K562 (cell line): ENCODE measurements around the gene CCDC87. TPM values are rescaled to one million over a fixed set of nuclear protein-coding genes. Genes with fewer than 3 reads are reported as not detected.

Source experiments
- ADNP ChIP-seq: fragments of 200-800 bp; sonication (Bioruptor generic); IDR thresholded peaks from 2 replicates; pipeline ENCODE4 v1.6.1; 2016; ENCODE audit warnings: missing genetic modification characterization, missing compliant biosample characterization
- ARHGAP35 ChIP-seq: fragments of 450-650 bp; IDR thresholded peaks from 2 replicates; pipeline ENCODE4 v1.6.1; 2018; ENCODE audit not compliant: partially characterized antibody
- ARID2 ChIP-seq: fragments of 450-650 bp; IDR thresholded peaks from 2 replicates; pipeline ENCODE4 v1.6.1; 2017; ENCODE audit warnings: antibody characterized with exemption, mild to moderate bottlenecking
- CBFA2T2 ChIP-seq: fragments of 450-650 bp; conservative IDR thresholded peaks from 2 replicates; pipeline ENCODE4 v1.6.1; 2017; ENCODE audit warnings: mild to moderate bottlenecking
- EP300 ChIP-seq: IDR thresholded peaks from 2 replicates; pipeline ENCODE4 v1.6.1; 2012; ENCODE audit warnings: low read length, improper control_type of control experiment
- ETV6 ChIP-seq, 3 experiments: fragments of 150-350 bp in 1 of 3; sonication (generic) in 1 of 3; formaldehyde crosslinking in 1 of 3; IDR thresholded peaks; 2 replicates each; pipeline versions ENCODE4 v1.6.1 to v1.8.0; 2014 to 2022; ENCODE audit warnings: borderline replicate concordance in 2 of 3, low read depth in 2 of 3, antibody characterized with exemption in 1 of 3, low read length in 1 of 3, mild to moderate bottlenecking in 1 of 3, missing genetic modification reagents in 1 of 3
- FOXP4 ChIP-seq: sonication (generic); formaldehyde crosslinking; IDR thresholded peaks from 2 replicates; pipeline ENCODE4 v1.8.0; 2022; ENCODE audit warnings: mild to moderate bottlenecking, missing genetic modification reagents, borderline replicate concordance
- HDAC1 ChIP-seq, 2 experiments: fragments of 450-650 bp; IDR thresholded peaks; 2 replicates each; pipeline ENCODE4 v1.6.1; 2016 to 2017; ENCODE audit warnings: inconsistent platforms in 1 of 2, mild to moderate bottlenecking in 1 of 2, moderate library complexity in 1 of 2
- LARP7 ChIP-seq: fragments of 450-650 bp; IDR thresholded peaks from 2 replicates; pipeline ENCODE4 v1.6.1; 2016
- MXI1 ChIP-seq: IDR thresholded peaks from 2 replicates; pipeline ENCODE4 v1.6.1; 2011; ENCODE audit warnings: low read depth, mild to moderate bottlenecking, improper control_type of control experiment, low read length
- NR3C1 ChIP-seq: sonication (generic); formaldehyde crosslinking; IDR thresholded peaks from 2 replicates; pipeline ENCODE4 v1.8.1; 2022; ENCODE audit warnings: missing genetic modification reagents
- RBBP5 ChIP-seq: fragments of 200-600 bp; sonication (generic); IDR thresholded peaks from 2 replicates; pipeline ENCODE4 v1.6.1; 2012; ENCODE audit warnings: borderline replicate concordance, mild to moderate bottlenecking, low read length, control low read depth, inconsistent platforms; ENCODE audit not compliant: insufficient read depth, poor library complexity, severe bottlenecking
- STAT6 ChIP-seq: sonication (generic); formaldehyde crosslinking; IDR thresholded peaks from 2 replicates; pipeline ENCODE4 v1.8.1; 2023; ENCODE audit warnings: mild to moderate bottlenecking, missing genetic modification reagents
- XRCC4 ChIP-seq: IDR thresholded peaks from one replicate; pipeline ENCODE4 v1.6.1; 2011; ENCODE audit not compliant: insufficient read depth, insufficient read length; ENCODE audit errors: extremely low read depth
- ZBTB12 ChIP-seq: fragments of 250-450 bp; sonication (Bioruptor Pico); IDR thresholded peaks from 2 replicates; pipeline ENCODE4 v1.4.0; 2020
- ZBTB17 ChIP-seq: fragments of 450-650 bp; formaldehyde crosslinking; IDR thresholded peaks from 2 replicates; pipeline ENCODE4 v1.4.0; 2020; ENCODE audit warnings: mild to moderate bottlenecking
- ZNF146 ChIP-seq: IDR thresholded peaks from one replicate; pipeline ENCODE4 v1.6.1; 2018; ENCODE audit warnings: missing compliant biosample characterization; ENCODE audit not compliant: unreplicated experiment
- ZNF263 ChIP-seq: sonication (generic); formaldehyde crosslinking; IDR thresholded peaks from 2 replicates; pipeline ENCODE4 v1.8.0; 2022; ENCODE audit warnings: mild to moderate bottlenecking, missing genetic modification reagents, borderline replicate concordance
- ZNF696 ChIP-seq: fragments of 250-450 bp; sonication (Bioruptor Pico); conservative IDR thresholded peaks from 2 replicates; pipeline ENCODE4 v1.4.0; 2020; ENCODE audit warnings: mild to moderate bottlenecking, moderate library complexity
- polyA plus RNA-seq, 8 experiments: library from polyadenylated mRNA; depleted of rRNA in 4 of 8; stranded (reverse) in 5 of 8; unstranded in 3 of 8; fragments of >200 nt; fragmentation: Nextera tagmentation in 2 of 8; fragmentation: Illumina TruSeq in 1 of 8; extraction: Ambion mirVana in 2 of 8; extraction: Trizol in 1 of 8; gene quantifications; 2 replicates each; pipeline versions ENCODE4 v1.2.1 to v1.2.3, GENCODE V29; 2011 to 2014; ENCODE audit warnings: inconsistent platforms in 1 of 8, missing spikeins in 1 of 8
- total RNA-seq, 7 experiments: library from RNA; depleted of rRNA in 6 of 7; stranded (reverse); fragments of >200 nt in 6 of 7; fragmentation: Illumina TruSeq in 2 of 7; extraction: Trizol in 2 of 7; gene quantifications; 2 replicates each; pipeline versions ENCODE4 v1.2.1 to v1.2.3, GENCODE V29; 2011 to 2021; ENCODE audit warnings: low replicate concordance in 1 of 7
- TF ChIP-seq, protein P1 (sequence below): fragments of 250-450 bp; sonication (Bioruptor Pico); IDR thresholded peaks from 2 replicates; pipeline ENCODE4 v1.4.0; 2020; ENCODE audit warnings: mild to moderate bottlenecking, moderate library complexity

Gene CCDC87
- total and polyA plus RNA-seq, 9 of the 15 experiments (the other 6 are each of a cell fraction or from before 2014, with no cell fraction given) = 0.03 to 0.44 (median 0.15) TPM; not detected in 1

DNA sequence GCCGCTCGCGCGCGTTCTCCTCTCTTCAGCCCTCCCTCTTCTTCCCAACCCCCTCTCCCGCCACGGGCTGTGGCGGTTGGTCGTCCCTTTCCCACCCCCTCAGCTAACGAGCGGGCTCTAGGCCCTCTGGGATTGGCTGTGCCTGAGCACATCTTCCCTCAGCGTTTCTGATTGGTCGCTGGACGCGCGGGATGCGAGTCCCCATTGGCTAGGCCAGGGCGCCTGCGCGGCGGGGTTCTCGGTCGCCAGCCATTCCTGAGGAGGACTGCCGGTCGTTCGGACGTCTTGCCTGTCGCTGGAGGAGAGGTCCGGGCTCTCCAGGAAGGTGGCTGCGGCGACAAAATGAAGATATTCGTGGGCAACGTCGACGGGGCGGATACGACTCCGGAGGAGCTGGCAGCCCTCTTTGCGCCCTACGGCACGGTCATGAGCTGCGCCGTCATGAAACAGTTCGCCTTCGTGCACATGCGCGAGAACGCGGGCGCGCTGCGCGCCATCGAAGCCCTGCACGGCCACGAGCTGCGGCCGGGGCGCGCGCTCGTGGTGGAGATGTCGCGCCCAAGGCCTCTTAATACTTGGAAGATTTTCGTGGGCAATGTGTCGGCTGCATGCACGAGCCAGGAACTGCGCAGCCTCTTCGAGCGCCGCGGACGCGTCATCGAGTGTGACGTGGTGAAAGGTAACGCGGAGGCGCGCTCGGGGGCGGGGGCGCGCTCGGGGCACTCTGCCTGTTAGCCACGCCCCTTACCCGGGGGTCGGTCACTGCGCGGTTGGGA is 23.7 kb upstream of the CCDC87 start, which contains the start of gene RBM14 (continued):
- TF ChIP-seq, protein P1, sequence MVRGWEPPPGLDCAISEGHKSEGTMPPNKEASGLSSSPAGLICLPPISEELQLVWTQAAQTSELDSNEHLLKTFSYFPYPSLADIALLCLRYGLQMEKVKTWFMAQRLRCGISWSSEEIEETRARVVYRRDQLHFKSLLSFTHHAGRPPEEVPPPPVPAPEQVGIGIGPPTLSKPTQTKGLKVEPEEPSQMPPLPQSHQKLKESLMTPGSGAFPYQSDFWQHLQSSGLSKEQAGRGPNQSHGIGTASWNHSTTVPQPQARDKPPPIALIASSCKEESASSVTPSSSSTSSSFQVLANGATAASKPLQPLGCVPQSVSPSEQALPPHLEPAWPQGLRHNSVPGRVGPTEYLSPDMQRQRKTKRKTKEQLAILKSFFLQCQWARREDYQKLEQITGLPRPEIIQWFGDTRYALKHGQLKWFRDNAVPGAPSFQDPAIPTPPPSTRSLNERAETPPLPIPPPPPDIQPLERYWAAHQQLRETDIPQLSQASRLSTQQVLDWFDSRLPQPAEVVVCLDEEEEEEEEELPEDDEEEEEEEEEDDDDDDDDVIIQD (CRISPR knock-in tag) = no peak; the same call in 1 of the 2 replicates
- TF ChIP-seq ETV6 (IDR thresholded peaks at IDR 0.05; ENCODE audit: borderline replicate concordance in 1 of 2, low read depth in 2 of 2, low read length in 1 of 2) = no peak
- TF ChIP-seq ETV6 (CRISPR knock-in tag; IDR thresholded peaks at IDR 0.05; ENCODE audit: borderline replicate concordance) = no peak
- no peak for TF ChIP-seq ARHGAP35
- peak; percentile 3; the same call in 1 of the 2 replicates for TF ChIP-seq FOXP4 (CRISPR knock-in tag)
- TF ChIP-seq HDAC1 (IDR thresholded peaks at IDR 0.05) = peak in 1 of 2 experiments; percentile 87; a peak in 2 of 4 replicates
- TF ChIP-seq RBBP5 = peak; percentile 13
- no peak for TF ChIP-seq ADNP (tag)
- no peak for TF ChIP-seq LARP7
- TF ChIP-seq NR3C1 (CRISPR knock-in tag) = 0 out of 2 replicates have a peak, but pooled peaks have one; percentile 62
- TF ChIP-seq CBFA2T2 = no peak
- TF ChIP-seq MXI1 = 0 out of 2 replicates have a peak, but pooled peaks have one; percentile 39
- TF ChIP-seq ZBTB17 (CRISPR knock-in tag) = peak; percentile 73
- TF ChIP-seq ZNF263 (CRISPR knock-in tag) = peak; percentile 54
- TF ChIP-seq XRCC4 = no peak
- peak; percentile 45; the same call in 1 of the 2 replicates for TF ChIP-seq ZBTB12 (CRISPR knock-in tag)
- TF ChIP-seq ZNF696 (CRISPR knock-in tag) = no peak
- TF ChIP-seq EP300 = peak; percentile 66
- TF ChIP-seq ZNF146 (CRISPR knock-in tag) = no peak
- TF ChIP-seq STAT6 = no peak; the same call in 1 of the 2 replicates
- TF ChIP-seq ARID2 = no peak
